Measurements from ENCODE around the gene PPP1CA. TPM values are rescaled to one million over a fixed set of nuclear protein-coding genes. Genes with fewer than 3 reads are reported as not detected.
A peak's percentile ranks its signal among the peaks of the same experiment; 100 is the strongest.
"Not testable (repeated sequence)": the region's sequence is repeated elsewhere in the genome, so short reads cannot be mapped to it uniquely, and the experiment has no call there.

PPP1CA gene
- total RNA-seq, 1 donor from 2014 or later, result 262 TPM

- no peak for DNase-seq (ENCODE audit: low spot score)
- intact Hi-C loops (cut with micrococcal nuclease), result no loop called here
- H3K4me3 Mint-ChIP-seq (ENCODE audit: low read depth), result peak overlapping the region; percentile 80
- peaks cover 4% of the 10 kb centered on the region for H3K27me3 Mint-ChIP-seq (ENCODE audit: low read depth)
- no peaks in the 10 kb centered on the region for H3K9me3 Mint-ChIP-seq
- H3K4me1 Mint-ChIP-seq (ENCODE audit: low read depth), result peaks cover 62% of the 10 kb centered on the region
- peaks cover 48% of the 10 kb centered on the region for H3K36me3 Mint-ChIP-seq (ENCODE audit: low read depth)
- H3K27ac Mint-ChIP-seq, result peak overlapping the region; percentile 88
Observed at GRCh38 chr11:67409781-67410368, 8.2 kb upstream of the PPP1CA start.

DNA sequence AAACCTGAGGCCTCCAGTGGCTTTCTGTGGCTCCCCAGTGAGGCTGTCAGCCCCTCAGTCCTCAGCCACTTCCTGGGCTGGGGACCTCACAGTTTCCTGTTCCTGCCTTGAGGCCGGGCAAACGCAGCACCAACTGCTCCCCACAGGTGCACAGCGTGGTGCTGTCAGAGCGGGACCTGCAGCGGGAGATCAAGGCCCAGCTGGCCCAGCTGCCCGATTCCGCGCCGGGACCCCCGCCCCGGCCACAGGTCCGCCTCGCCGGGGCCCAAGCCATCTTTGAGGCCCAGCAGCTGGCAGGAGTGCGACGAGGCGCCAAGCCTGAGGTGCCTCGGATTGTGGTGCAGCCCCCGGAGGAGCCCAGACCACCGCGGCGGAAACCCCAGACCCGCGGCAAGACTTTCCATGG is 7.6 kb upstream of the PPP1CA start:
- peaks cover 67% of the 10 kb centered on the region for H3K4me1 Mint-ChIP-seq (ENCODE audit: low read depth)
- H3K27ac Mint-ChIP-seq, result peak overlapping the region; percentile 97
- peak overlapping the region; percentile 97 for H3K4me3 Mint-ChIP-seq (ENCODE audit: low read depth)
- peaks cover 4% of the 10 kb centered on the region for H3K27me3 Mint-ChIP-seq (ENCODE audit: low read depth)
- peak; percentile 78 for DNase-seq (ENCODE audit: low spot score)
- H3K9me3 Mint-ChIP-seq, result no peaks in the 10 kb centered on the region
- peaks cover 54% of the 10 kb centered on the region for H3K36me3 Mint-ChIP-seq (ENCODE audit: low read depth)
- intact Hi-C loops (cut with micrococcal nuclease), result no loop called here

DNA sequence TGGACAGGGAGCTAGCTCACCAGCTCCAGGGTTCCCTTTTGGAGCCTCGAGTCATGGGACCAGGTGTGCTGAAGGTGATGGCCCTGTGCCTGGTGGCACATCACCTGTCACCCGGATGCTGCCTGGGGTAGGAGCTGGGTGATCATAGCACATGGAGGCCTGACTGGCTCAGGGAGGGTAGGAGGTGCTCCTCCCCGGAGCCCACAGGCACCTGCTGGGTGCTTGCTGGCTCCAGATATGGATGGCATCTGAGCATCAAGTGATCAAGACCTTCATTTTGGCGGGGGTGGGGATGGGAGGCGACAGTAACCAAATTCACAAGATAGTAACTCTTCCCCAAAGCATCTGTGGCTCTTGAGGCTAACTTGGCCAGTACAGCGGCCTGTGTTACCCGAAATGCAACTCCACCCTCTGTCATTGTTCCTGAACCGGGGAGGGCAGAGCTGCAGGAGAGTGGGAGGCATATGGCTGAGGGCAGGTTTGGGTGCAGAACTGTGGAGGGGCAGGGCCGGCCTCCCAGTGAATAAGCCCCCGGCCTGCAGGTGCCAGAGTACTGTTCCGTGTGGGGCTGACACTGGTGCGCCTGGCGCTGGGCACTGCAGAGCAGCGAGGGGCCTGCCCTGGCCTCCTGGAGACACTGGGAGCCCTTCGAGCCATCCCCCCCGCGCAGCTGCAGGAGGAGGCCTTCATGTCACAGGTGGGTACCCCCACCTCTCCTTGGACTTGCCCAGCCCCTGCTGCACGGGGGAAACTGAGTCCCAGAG is 7.0 kb upstream of the PPP1CA start:
- DNase-seq (ENCODE audit: low spot score), result peak; percentile 35
- Mint-ChIP-seq H3K36me3 (ENCODE audit: low read depth) (peaks cover 54% of the 10 kb centered on the region), H3K9me3 (no peaks in the 10 kb centered on the region), H3K27me3 (ENCODE audit: low read depth) (peaks cover 4% of the 10 kb centered on the region), H3K27ac (peak overlapping the region; percentile 97), H3K4me1 (ENCODE audit: low read depth) (peaks cover 67% of the 10 kb centered on the region), H3K4me3 (ENCODE audit: low read depth) (peak overlapping the region; percentile 97)
- intact Hi-C loops (cut with micrococcal nuclease), result no loop called here

- H3K4me3 Mint-ChIP-seq (ENCODE audit: low read depth), result peak overlapping the region; percentile 97
- H3K27me3 Mint-ChIP-seq (ENCODE audit: low read depth), result no peaks in the 10 kb centered on the region
- no peak for DNase-seq (ENCODE audit: low spot score)
- H3K9me3 Mint-ChIP-seq, result no peaks in the 10 kb centered on the region
- peaks cover 62% of the 10 kb centered on the region for H3K4me1 Mint-ChIP-seq (ENCODE audit: low read depth)
- peaks cover 50% of the 10 kb centered on the region for H3K36me3 Mint-ChIP-seq (ENCODE audit: low read depth)
- H3K27ac Mint-ChIP-seq, result peak overlapping the region; percentile 97
- intact Hi-C loops (cut with micrococcal nuclease), result no loop called here
Observed at GRCh38 chr11:67407688-67408163, 6.1 kb upstream of the PPP1CA start.

- Mint-ChIP-seq H3K27ac (peak overlapping the region; percentile 97), H3K4me3 (ENCODE audit: low read depth) (peak overlapping the region; percentile 97), H3K36me3 (ENCODE audit: low read depth) (peaks cover 50% of the 10 kb centered on the region), H3K27me3 (ENCODE audit: low read depth) (no peaks in the 10 kb centered on the region), H3K9me3 (no peaks in the 10 kb centered on the region), H3K4me1 (ENCODE audit: low read depth) (peaks cover 58% of the 10 kb centered on the region)
- no peak for DNase-seq (ENCODE audit: low spot score)
- intact Hi-C loops (cut with micrococcal nuclease), result no loop called here
Observed at GRCh38 chr11:67406969-67407687, 5.5 kb upstream of the PPP1CA start.

GRCh38 chr11:67406420-67406968 is 4.8 kb upstream of the PPP1CA start:
- no peaks in the 10 kb centered on the region for H3K27me3 Mint-ChIP-seq (ENCODE audit: low read depth)
- intact Hi-C loops (cut with micrococcal nuclease), result no loop called here

GRCh38 chr11:67405688-67406339 is 4.2 kb upstream of the PPP1CA start:
- Mint-ChIP-seq H3K36me3 (ENCODE audit: low read depth) (peaks cover 50% of the 10 kb centered on the region), H3K4me1 (ENCODE audit: low read depth) (peaks cover 48% of the 10 kb centered on the region), H3K27ac (peak overlapping the region; percentile 97), H3K9me3 (no peaks in the 10 kb centered on the region), H3K4me3 (ENCODE audit: low read depth) (peak overlapping the region; percentile 97), H3K27me3 (ENCODE audit: low read depth) (no peaks in the 10 kb centered on the region)
- intact Hi-C loops (cut with micrococcal nuclease), result loop anchor here (2.0 kb wide), 1 partner anchor 15 kb away; no protein-coding TSS in a partner anchor
- DNase-seq (ENCODE audit: low spot score), result no peak

More at GRCh38 chr11:67406420-67406968, 4.8 kb upstream of the PPP1CA start:
- peaks cover 50% of the 10 kb centered on the region for H3K36me3 Mint-ChIP-seq (ENCODE audit: low read depth)
- H3K27ac Mint-ChIP-seq, result peak overlapping the region; percentile 97
- no peak for DNase-seq (ENCODE audit: low spot score)
- peak overlapping the region; percentile 97 for H3K4me3 Mint-ChIP-seq (ENCODE audit: low read depth)
- H3K9me3 Mint-ChIP-seq, result no peaks in the 10 kb centered on the region
- H3K4me1 Mint-ChIP-seq (ENCODE audit: low read depth), result peaks cover 54% of the 10 kb centered on the region

DNA sequence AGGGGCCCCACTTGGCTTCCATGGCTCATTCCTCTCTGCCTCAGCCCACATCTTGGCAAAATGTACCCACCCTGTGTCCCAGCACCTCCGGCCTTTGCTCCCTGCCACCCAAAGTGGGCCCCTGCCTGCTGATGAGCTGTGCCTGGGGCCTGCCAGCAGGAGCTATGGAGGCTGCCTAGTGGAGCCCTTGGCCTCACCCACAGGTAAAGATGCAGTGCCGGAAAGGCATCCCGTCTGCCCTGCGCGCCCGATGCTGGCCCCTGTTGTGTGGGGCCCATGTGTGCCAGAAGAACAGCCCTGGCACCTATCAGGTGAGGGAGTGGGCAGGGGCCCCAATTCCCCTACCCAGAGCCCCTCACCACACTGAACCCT is 3.5 kb upstream of the PPP1CA start:
- peaks cover 51% of the 10 kb centered on the region for H3K36me3 Mint-ChIP-seq (ENCODE audit: low read depth)
- no peak for DNase-seq (ENCODE audit: low spot score)
- H3K4me1 Mint-ChIP-seq (ENCODE audit: low read depth), result peaks cover 49% of the 10 kb centered on the region
- H3K27me3 Mint-ChIP-seq (ENCODE audit: low read depth), result no peaks in the 10 kb centered on the region
- intact Hi-C loops (cut with micrococcal nuclease), result loop anchor here (2.0 kb wide), 1 partner anchor 16 kb away; no protein-coding TSS in a partner anchor
- peak overlapping the region; percentile 90 for H3K27ac Mint-ChIP-seq
- no peaks in the 10 kb centered on the region for H3K9me3 Mint-ChIP-seq
- peak overlapping the region; percentile 97 for H3K4me3 Mint-ChIP-seq (ENCODE audit: low read depth)

- peaks cover 49% of the 10 kb centered on the region for H3K4me1 Mint-ChIP-seq (ENCODE audit: low read depth)
- H3K36me3 Mint-ChIP-seq (ENCODE audit: low read depth), result peaks cover 47% of the 10 kb centered on the region
- H3K27me3 Mint-ChIP-seq (ENCODE audit: low read depth), result no peaks in the 10 kb centered on the region
- H3K27ac Mint-ChIP-seq, result peak overlapping the region; percentile 90
- H3K9me3 Mint-ChIP-seq, result no peaks in the 10 kb centered on the region
- peak overlapping the region; percentile 97 for H3K4me3 Mint-ChIP-seq (ENCODE audit: low read depth)
- intact Hi-C loops (cut with micrococcal nuclease), result loop anchor here (2.0 to 5.0 kb wide), 2 partner anchors 16 to 132 kb away; no protein-coding TSS in a partner anchor
- DNase-seq (ENCODE audit: low spot score), result no peak
Observed at GRCh38 chr11:67404515-67405195, 3.0 kb upstream of the PPP1CA start.

- not testable (repeated sequence) for H3K9me3 Mint-ChIP-seq; H3K27me3 Mint-ChIP-seq (ENCODE audit: low read depth); DNase-seq (ENCODE audit: low spot score)
- H3K36me3 Mint-ChIP-seq (ENCODE audit: low read depth), result peaks cover 52% of the 10 kb centered on the region
- H3K4me1 Mint-ChIP-seq (ENCODE audit: low read depth), result peaks cover 44% of the 10 kb centered on the region
- peak overlapping the region; percentile 97 for H3K4me3 Mint-ChIP-seq (ENCODE audit: low read depth)
- intact Hi-C loops (cut with micrococcal nuclease), result loop anchor here (2.0 to 5.0 kb wide), 4 partner anchors 66 to 204 kb away; partner anchors contain the start of genes NDUFV1 and TMEM134
- H3K27ac Mint-ChIP-seq, result peak overlapping the region; percentile 90
Observed at GRCh38 chr11:67403085-67403484, 1.4 kb upstream of the PPP1CA start.

- H3K27ac Mint-ChIP-seq, result peak overlapping the region; percentile 83
- H3K27me3 Mint-ChIP-seq (ENCODE audit: low read depth); H3K9me3 Mint-ChIP-seq; DNase-seq (ENCODE audit: low spot score): not testable (repeated sequence)
- intact Hi-C loops (cut with micrococcal nuclease), result loop anchor here (2.0 to 5.0 kb wide), 4 partner anchors 66 to 204 kb away; partner anchors contain the start of genes NDUFV1 and TMEM134
- peak overlapping the region; percentile 97 for H3K4me3 Mint-ChIP-seq (ENCODE audit: low read depth)
- H3K4me1 Mint-ChIP-seq (ENCODE audit: low read depth), result peaks cover 41% of the 10 kb centered on the region
- peaks cover 52% of the 10 kb centered on the region for H3K36me3 Mint-ChIP-seq (ENCODE audit: low read depth)
Observed at GRCh38 chr11:67402192-67402839, 658 bp upstream of the PPP1CA start.

Measured in activated T-helper 2 cell treated with anti-CD3 and anti-CD28 coated beads, Interferon-gamma antibody, Interleukin-2, Interleukin-4, amounts not matched to agents 10 μg/mL and 5 μg/mL and 100 μg/mL, durations not matched to agents 14 hours and 24 hours and 36 hours (primary cell).